Activated CD4-positive, CD25-positive, alpha-beta regulatory T cell (primary cell): Measurements from ENCODE around the gene NLGN1.

Source experiments
- DNase-seq, 4 experiments: peaks; one replicate each; lab custom pipeline; 2025; lab: John Stamatoyannopoulos, UW

NLGN1 gene

GRCh38 chr3:173843060-173843459 is 445.5 kb downstream of the NLGN1 start:
- no peak for DNase-seq

- DNase-seq = no peak
These were observed 449.0 kb downstream of the NLGN1 start for GRCh38 chr3:173846584-173846983.

GRCh38 chr3:173849489-173849888 is 451.9 kb downstream of the NLGN1 start:
- no peak for DNase-seq

- no peak for DNase-seq
These were observed 459.6 kb downstream of the NLGN1 start for GRCh38 chr3:173857154-173857553.

- no peak for DNase-seq
These were observed 465.2 kb downstream of the NLGN1 start for GRCh38 chr3:173862701-173863100.

GRCh38 chr3:173863551-173863950 is 466.0 kb downstream of the NLGN1 start:
- DNase-seq = no peak

- DNase-seq = no peak
These were observed 468.5 kb downstream of the NLGN1 start for GRCh38 chr3:173865900-173866498.

GRCh38 chr3:173869766-173870165 is 472.2 kb downstream of the NLGN1 start:
- no peak for DNase-seq

GRCh38 chr3:173870976-173871375 is 473.4 kb downstream of the NLGN1 start:
- no peak for DNase-seq

- no peak for DNase-seq
These were observed 478.2 kb downstream of the NLGN1 start for GRCh38 chr3:173875790-173876189.

- no peak for DNase-seq
These were observed 478.9 kb downstream of the NLGN1 start for GRCh38 chr3:173876476-173876875.

- DNase-seq = no peak
These were observed 490.3 kb downstream of the NLGN1 start for GRCh38 chr3:173887888-173888287.

GRCh38 chr3:173889596-173889995 is 492.1 kb downstream of the NLGN1 start:
- DNase-seq = no peak

- DNase-seq = no peak
These were observed 492.5 kb downstream of the NLGN1 start for GRCh38 chr3:173890091-173890490.

- DNase-seq = no peak
These were observed 493.9 kb downstream of the NLGN1 start for GRCh38 chr3:173891272-173892100.

GRCh38 chr3:173892547-173892946 is 495.0 kb downstream of the NLGN1 start:
- DNase-seq = no peak

GRCh38 chr3:173893066-173893465 is 495.5 kb downstream of the NLGN1 start:
- DNase-seq = no peak

- no peak for DNase-seq
These were observed 496.3 kb downstream of the NLGN1 start for GRCh38 chr3:173893835-173894234.

- DNase-seq = no peak
These were observed 500.1 kb downstream of the NLGN1 start for GRCh38 chr3:173897631-173898030.

GRCh38 chr3:173901649-173902048 is 504.1 kb downstream of the NLGN1 start:
- DNase-seq = no peak

- no peak for DNase-seq
These were observed 504.9 kb downstream of the NLGN1 start for GRCh38 chr3:173902401-173902800.

- no peak for DNase-seq
These were observed 505.3 kb downstream of the NLGN1 start for GRCh38 chr3:173902871-173903270.

GRCh38 chr3:173905381-173905780 is 507.8 kb downstream of the NLGN1 start:
- DNase-seq = no peak

- no peak for DNase-seq
These were observed 513.9 kb downstream of the NLGN1 start for GRCh38 chr3:173911446-173911845.
